Central memory CD8-positive, alpha-beta T cell (primary cell): ENCODE measurements around the gene MACROH2A2.
A peak's percentile ranks its signal among the peaks of the same experiment; 100 is the strongest.
"Not testable (repeated sequence)": the region's sequence is repeated elsewhere in the genome, so short reads cannot be mapped to it uniquely, and the experiment has no call there.

Source experiments
- ATAC-seq: fragments of 150-1000 bp; cut with Tn5 transposase; replicated peaks from 2 replicates; pipeline ENCODE4 v1.10.0; 2022; ENCODE audit warnings: mild to moderate bottlenecking, moderate FRiP score, moderate number of reproducible peaks; ENCODE audit not compliant: poor library complexity, severe bottlenecking; ENCODE audit errors: extremely low read depth
- DNase-seq, 2 donors: peaks; one replicate each; pipeline ENCODE4 v3.0.0; 2021; ENCODE audit warnings: low spot score in 2 of 2
- H3K27ac Mint-ChIP-seq: one replicate; pipeline ENCODE4 v1.8.0; 2022; ENCODE audit warnings: low read depth, mild to moderate bottlenecking, moderate library complexity, mixed read lengths
- H3K27me3 Mint-ChIP-seq: one replicate; pipeline ENCODE4 v1.8.0; 2022; ENCODE audit warnings: mixed read lengths
- H3K36me3 Mint-ChIP-seq: one replicate; pipeline ENCODE4 v1.8.0; 2022; ENCODE audit warnings: mild to moderate bottlenecking, moderate library complexity, mixed read lengths; ENCODE audit not compliant: insufficient read depth
- H3K4me1 Mint-ChIP-seq: one replicate; pipeline ENCODE4 v1.8.0; 2022; ENCODE audit warnings: mixed read lengths
- H3K4me3 Mint-ChIP-seq: one replicate; pipeline ENCODE4 v1.8.0; 2022; ENCODE audit warnings: mild to moderate bottlenecking, moderate library complexity, mixed read lengths
- H3K9me3 Mint-ChIP-seq: one replicate; pipeline ENCODE4 v1.8.0; 2022; ENCODE audit warnings: mixed read lengths

The MACROH2A2 gene

GRCh38 chr10:70094250-70094649, 41.6 kb downstream of the MACROH2A2 start:
- H3K9me3 Mint-ChIP-seq, result no peaks in the 10 kb centered on the region
- ATAC-seq, result no peak
- no peaks in the 10 kb centered on the region for H3K27me3 Mint-ChIP-seq
- peaks cover 50% of the 10 kb centered on the region for H3K4me1 Mint-ChIP-seq
- H3K4me3 Mint-ChIP-seq, result peak overlapping the region; percentile 43
- no peak overlapping the region for H3K27ac Mint-ChIP-seq
- H3K36me3 Mint-ChIP-seq, result peaks cover 22% of the 10 kb centered on the region
- DNase-seq, result no peak

DNA sequence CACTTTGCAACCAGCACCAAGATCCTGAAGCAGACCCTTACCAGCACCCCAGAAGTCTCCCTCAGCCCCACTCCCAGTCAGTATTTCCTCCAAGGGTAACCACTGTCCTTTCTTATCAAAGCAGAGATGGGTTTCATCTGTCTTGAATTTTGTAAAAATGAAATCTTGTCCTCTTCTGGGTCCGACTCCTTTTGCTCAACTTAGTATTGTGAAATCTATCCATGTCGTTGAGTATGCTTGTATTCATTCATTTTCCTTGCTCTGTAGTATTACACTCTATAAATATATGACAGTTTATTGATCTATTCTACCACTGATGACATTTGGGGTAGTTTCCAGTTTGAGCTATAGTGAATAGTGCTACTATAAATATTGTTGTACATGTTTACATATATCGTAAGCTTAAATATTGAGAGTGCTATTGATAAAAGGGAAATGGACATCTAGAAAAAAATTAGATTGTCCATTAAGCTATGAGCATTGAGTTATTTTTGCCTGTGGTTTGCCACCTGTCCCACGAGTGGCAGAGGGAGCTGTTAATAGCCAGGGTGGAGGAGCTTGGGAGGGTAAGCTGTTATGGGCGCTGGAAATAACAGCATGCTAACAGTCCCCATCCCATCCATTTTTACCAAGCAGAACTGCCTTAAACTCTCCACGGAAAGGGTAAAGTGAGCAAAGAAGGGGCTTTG, 43.5 kb downstream of the MACROH2A2 start:
- no peak overlapping the region for H3K27ac Mint-ChIP-seq
- no peaks in the 10 kb centered on the region for H3K27me3 Mint-ChIP-seq
- no peak overlapping the region for H3K4me3 Mint-ChIP-seq

DNA sequence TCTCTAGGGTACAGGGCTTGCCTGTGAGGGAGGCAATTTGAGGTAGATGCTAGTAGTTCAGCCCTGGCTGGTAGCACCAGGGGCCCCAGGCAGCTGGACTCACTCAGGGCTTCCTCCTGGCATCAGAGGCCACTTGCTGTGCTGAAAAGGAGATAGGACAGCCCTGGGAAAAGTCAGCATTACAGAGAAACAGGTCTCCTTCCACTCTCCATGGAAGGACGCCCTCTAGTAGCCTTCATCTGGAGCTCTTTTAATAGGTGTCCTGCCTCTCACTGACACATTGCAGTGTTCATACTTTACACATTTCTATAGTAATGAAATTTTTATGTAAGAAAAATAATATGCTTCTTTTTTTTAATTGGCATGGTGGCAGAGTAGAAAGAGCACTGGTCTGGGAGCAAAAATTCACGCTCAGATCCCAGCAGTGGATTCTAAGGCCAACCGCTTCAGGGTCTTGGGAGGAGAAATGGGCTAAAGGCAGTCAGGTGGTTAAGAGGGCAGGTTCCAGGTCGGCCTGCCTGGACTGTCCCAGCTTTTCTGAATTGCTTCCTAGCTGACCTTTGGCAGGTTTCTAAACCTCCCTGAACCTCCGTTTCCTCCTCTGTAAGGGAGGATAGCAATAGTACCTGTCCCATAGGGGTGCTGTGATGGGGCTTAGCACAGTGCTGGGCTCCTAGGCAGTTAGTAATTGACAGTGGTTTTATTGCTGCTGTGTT, 44.2 kb downstream of the MACROH2A2 start:
- peaks cover 45% of the 10 kb centered on the region for H3K4me1 Mint-ChIP-seq
- ATAC-seq, result no peak

More for the DNA sequence above, 43.5 kb downstream of the MACROH2A2 start:
- H3K9me3 Mint-ChIP-seq, result no peaks in the 10 kb centered on the region
- H3K4me1 Mint-ChIP-seq, result peaks cover 50% of the 10 kb centered on the region
- ATAC-seq, result no peak
- DNase-seq, result no peak
- peaks cover 30% of the 10 kb centered on the region for H3K36me3 Mint-ChIP-seq

GRCh38 chr10:70097459-70097858, 44.8 kb downstream of the MACROH2A2 start:
- DNase-seq (no peak), ATAC-seq (no peak)
- Mint-ChIP-seq H3K9me3 (no peaks in the 10 kb centered on the region), H3K4me1 (peaks cover 39% of the 10 kb centered on the region), H3K27ac (no peak overlapping the region), H3K27me3 (no peaks in the 10 kb centered on the region), H3K36me3 (peaks cover 29% of the 10 kb centered on the region), H3K4me3 (no peak overlapping the region)

More for the DNA sequence above, 44.2 kb downstream of the MACROH2A2 start:
- no peak overlapping the region for H3K4me3 Mint-ChIP-seq
- DNase-seq, result no peak
- H3K27ac Mint-ChIP-seq, result no peak overlapping the region
- H3K36me3 Mint-ChIP-seq, result peaks cover 33% of the 10 kb centered on the region
- H3K9me3 Mint-ChIP-seq, result no peaks in the 10 kb centered on the region
- H3K27me3 Mint-ChIP-seq, result no peaks in the 10 kb centered on the region

GRCh38 chr10:70098271-70098670, 45.6 kb downstream of the MACROH2A2 start:
- Mint-ChIP-seq H3K9me3 (no peaks in the 10 kb centered on the region), H3K36me3 (peaks cover 30% of the 10 kb centered on the region), H3K4me1 (peaks cover 35% of the 10 kb centered on the region), H3K4me3 (no peak overlapping the region), H3K27ac (no peak overlapping the region), H3K27me3 (no peaks in the 10 kb centered on the region)
- DNase-seq, result no peak
- ATAC-seq, result no peak

GRCh38 chr10:70101068-70101562, 48.5 kb downstream of the MACROH2A2 start:
- not testable (repeated sequence) for H3K9me3 Mint-ChIP-seq, ATAC-seq

GRCh38 chr10:70101668-70102067, 49.0 kb downstream of the MACROH2A2 start:
- Mint-ChIP-seq H3K9me3 (no peaks in the 10 kb centered on the region), H3K36me3 (peaks cover 27% of the 10 kb centered on the region), H3K4me1 (peaks cover 15% of the 10 kb centered on the region), H3K27me3 (no peaks in the 10 kb centered on the region), H3K27ac (no peak overlapping the region), H3K4me3 (no peak overlapping the region)
- no peak for DNase-seq
- ATAC-seq, result no peak

More at GRCh38 chr10:70101068-70101562, 48.5 kb downstream of the MACROH2A2 start:
- not testable (repeated sequence) for H3K4me3 Mint-ChIP-seq, DNase-seq, H3K27me3 Mint-ChIP-seq, H3K27ac Mint-ChIP-seq
- H3K36me3 Mint-ChIP-seq, result peaks cover 28% of the 10 kb centered on the region
- peaks cover 21% of the 10 kb centered on the region for H3K4me1 Mint-ChIP-seq

DNA sequence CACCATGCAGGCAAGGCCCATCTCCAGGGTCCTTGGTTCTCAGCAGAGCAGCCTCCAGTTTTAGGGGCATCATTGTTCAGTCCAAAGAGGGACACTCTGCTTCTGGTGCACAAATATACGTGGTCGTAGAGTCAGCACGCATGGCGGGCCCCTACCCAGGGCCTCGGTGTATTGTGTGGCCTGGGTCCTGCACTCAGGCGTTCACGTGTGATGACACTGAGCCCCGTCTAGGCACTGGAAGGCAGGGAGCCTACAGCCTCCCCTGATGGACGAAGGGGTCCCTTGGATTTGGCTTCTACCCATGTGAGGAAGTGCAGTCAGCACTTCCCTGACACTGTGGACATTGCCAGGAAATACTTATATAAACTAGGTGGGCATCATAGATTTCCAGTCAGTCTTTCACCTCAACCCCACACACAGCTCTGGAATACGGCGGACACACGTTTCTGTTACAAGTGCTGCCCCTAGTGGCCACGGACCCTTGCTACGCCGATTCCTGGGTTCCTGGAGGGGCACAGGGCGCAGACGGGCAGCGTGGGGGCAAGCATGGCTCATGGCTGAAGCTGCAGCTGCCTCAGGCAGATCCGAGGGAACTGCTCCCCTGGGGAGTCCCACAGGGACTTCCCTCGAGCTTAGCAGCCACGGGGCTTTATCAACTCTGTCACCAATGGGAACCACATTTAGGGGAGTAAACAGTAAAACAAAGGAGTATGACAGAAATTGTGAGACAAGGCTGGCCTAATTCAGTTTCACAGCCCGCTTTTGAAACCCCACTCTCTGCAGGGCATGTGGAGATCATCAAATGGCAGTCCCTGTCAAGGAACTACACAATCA, 54.5 kb downstream of the MACROH2A2 start:
- peak overlapping the region; percentile 65 for H3K27ac Mint-ChIP-seq
- H3K4me3 Mint-ChIP-seq, result no peak overlapping the region
- no peaks in the 10 kb centered on the region for H3K9me3 Mint-ChIP-seq
- H3K4me1 Mint-ChIP-seq, result peaks cover 10% of the 10 kb centered on the region
- peaks cover 25% of the 10 kb centered on the region for H3K36me3 Mint-ChIP-seq
- ATAC-seq (no peak), DNase-seq (no peak)
- H3K27me3 Mint-ChIP-seq, result no peaks in the 10 kb centered on the region

DNA sequence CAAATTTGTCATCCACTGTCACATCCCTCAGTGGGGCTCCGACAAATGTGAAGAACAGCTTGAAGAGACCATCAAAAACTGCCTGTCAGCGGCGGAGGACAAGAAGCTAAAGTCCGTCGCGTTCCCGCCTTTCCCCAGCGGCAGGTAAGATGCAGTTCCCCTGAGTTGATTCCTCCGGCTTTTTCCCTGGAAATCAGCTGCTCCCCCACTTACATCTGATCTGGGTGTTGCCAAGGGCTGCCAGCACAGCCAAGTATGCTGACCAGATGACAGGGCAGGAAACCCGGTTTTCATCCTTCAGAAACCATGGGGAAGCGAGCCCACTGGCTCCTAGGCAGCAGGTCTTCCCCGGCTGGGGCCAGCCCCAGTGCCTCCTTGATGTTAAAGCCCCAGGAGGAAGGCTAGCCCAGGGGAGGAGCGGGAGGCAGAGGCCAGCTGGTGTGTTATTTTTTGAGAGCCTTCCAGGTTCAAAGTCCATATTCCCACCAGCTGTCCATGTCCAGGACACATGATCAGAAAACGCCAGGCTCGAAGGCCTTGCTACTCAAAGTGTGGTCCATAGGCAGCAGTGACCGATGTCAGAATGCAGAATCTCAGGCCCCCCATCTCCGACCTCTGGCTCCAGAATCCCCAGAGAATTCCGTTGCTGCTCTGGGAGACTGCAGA, 56.6 kb downstream of the MACROH2A2 start:
- H3K27me3 Mint-ChIP-seq, result no peaks in the 10 kb centered on the region
- H3K9me3 Mint-ChIP-seq, result no peaks in the 10 kb centered on the region
- peaks cover 19% of the 10 kb centered on the region for H3K36me3 Mint-ChIP-seq
- DNase-seq (no peak), ATAC-seq (no peak)
- peaks cover 10% of the 10 kb centered on the region for H3K4me1 Mint-ChIP-seq
- peak overlapping the region; percentile 53 for H3K27ac Mint-ChIP-seq
- H3K4me3 Mint-ChIP-seq, result no peak overlapping the region

- peaks cover 5% of the 10 kb centered on the region for H3K4me1 Mint-ChIP-seq
- no peak overlapping the region for H3K4me3 Mint-ChIP-seq
- H3K27me3 Mint-ChIP-seq, result no peaks in the 10 kb centered on the region
- H3K27ac Mint-ChIP-seq, result no peak overlapping the region
- DNase-seq, result no peak
- no peak for ATAC-seq
- no peaks in the 10 kb centered on the region for H3K9me3 Mint-ChIP-seq
- peaks cover 19% of the 10 kb centered on the region for H3K36me3 Mint-ChIP-seq
These were observed 58.9 kb downstream of the MACROH2A2 start for GRCh38 chr10:70111496-70111895.

- Mint-ChIP-seq H3K27me3 (no peaks in the 10 kb centered on the region), H3K4me3 (no peak overlapping the region), H3K27ac (no peak overlapping the region), H3K36me3 (peaks cover 19% of the 10 kb centered on the region), H3K9me3 (no peaks in the 10 kb centered on the region), H3K4me1 (peaks cover 6% of the 10 kb centered on the region)
- ATAC-seq (no peak), DNase-seq (no peak)
These were observed 59.4 kb downstream of the MACROH2A2 start for GRCh38 chr10:70112071-70112470.

- DNase-seq (no peak), ATAC-seq (no peak)
- Mint-ChIP-seq H3K4me3 (no peak overlapping the region), H3K9me3 (no peaks in the 10 kb centered on the region), H3K36me3 (peaks cover 15% of the 10 kb centered on the region), H3K27ac (no peak overlapping the region), H3K27me3 (no peaks in the 10 kb centered on the region), H3K4me1 (peaks cover 6% of the 10 kb centered on the region)
These were observed 62.3 kb downstream of the MACROH2A2 start for GRCh38 chr10:70114902-70115301.
